K562 (cell line): ENCODE results near the gene NRARP. TPM values are rescaled to one million over a fixed set of nuclear protein-coding genes. Genes with fewer than 3 reads are reported as not detected.

Experiments
- ATAC-seq: fragments of 200-7000 bp; cut with Tn5 transposase; 3 replicates; pipeline ENCODE4 v1.9.1; 2020; ENCODE audit warnings: moderate library complexity
- BruUV-seq: library from RNA; stranded (reverse); fragments of 400-500 nt; replicated peaks from 2 replicates; lab custom pipeline; 2021; lab: Mats Ljungman, UMichigan
- CTCF ChIA-PET: fragments of 300-600 bp; formaldehyde crosslinking; extraction: SDS; loops from one replicate; lab custom pipeline; 2021; ENCODE audit warnings: low intra/inter-chr PET ratio; lab: Yijun Ruan, JAX
- POLR2A ChIA-PET: fragments of 300-600, 350-650 bp; sonication (Branson Sonifier 250); formaldehyde crosslinking; extraction: SDS; loops from one replicate; lab custom pipeline; 2021; ENCODE audit warnings: antibody characterized with exemption, inconsistent platforms; lab: Yijun Ruan, JAX
- DNase-seq, 4 experiments: peaks; one replicate each; pipeline versions ENCODE4 v3.0.0 to v3.0.0-alpha.2; 2011 to 2018; ENCODE audit warnings: low spot score in 3 of 4, mixed read lengths in 3 of 4; ENCODE audit errors: extremely low read depth in 1 of 4
- FAIRE-seq: peaks from 2 replicates; lab custom pipeline; 2011; peaks lifted over from hg19 to GRCh38; lab: Jason Lieb, UNC
- H2AFZ ChIP-seq: 2 replicates; pipeline ENCODE4 v1.6.0; 2011; ENCODE audit warnings: low read depth, low read length, control low read depth, inconsistent platforms
- H3K27ac ChIP-seq: fragments of 200-600 bp; 3 replicates; pipeline ENCODE4 v1.8.0; 2011; ENCODE audit warnings: low read depth, mild to moderate bottlenecking, control low read depth, inconsistent platforms, low read length, moderate library complexity, mixed read lengths; ENCODE audit errors: extremely low read depth
- H3K27me3 ChIP-seq, 2 experiments: fragments of 300-600 bp in 1 of 2; 2 replicates in 1 of 2; 3 replicates in 1 of 2; pipeline versions ENCODE4 v1.6.0 to v1.8.0; 2011; ENCODE audit warnings: inconsistent platforms in 2 of 2, low read length in 2 of 2, mild to moderate bottlenecking in 1 of 2, mixed read lengths in 1 of 2, moderate library complexity in 1 of 2; ENCODE audit not compliant: control insufficient read depth in 2 of 2, insufficient read depth in 2 of 2
- H3K36me3 ChIP-seq: fragments of 300-600 bp; 3 replicates; pipeline ENCODE4 v1.8.0; 2011; ENCODE audit warnings: mild to moderate bottlenecking, low read length, inconsistent platforms; ENCODE audit not compliant: control insufficient read depth, insufficient read depth
- H3K4me1 ChIP-seq, 2 experiments: fragments of 200-600 bp in 1 of 2; replicated peaks in 1 of 2; 2 replicates in 1 of 2; 3 replicates in 1 of 2; pipeline versions ENCODE4 v1.5.1 to v1.8.0; 2011; ENCODE audit warnings: inconsistent platforms in 2 of 2, low read length in 2 of 2, mild to moderate bottlenecking in 1 of 2, mixed read lengths in 1 of 2, moderate library complexity in 1 of 2; ENCODE audit not compliant: control insufficient read depth in 2 of 2, insufficient read depth in 2 of 2
- H3K4me2 ChIP-seq: 2 replicates; pipeline ENCODE4 v1.6.1; 2011; ENCODE audit warnings: low read length, control low read depth, inconsistent platforms, mixed read lengths; ENCODE audit not compliant: insufficient read depth
- H3K4me3 ChIP-seq: fragments of 200-600 bp; sonication (generic), shearing (Covaris generic); 2 replicates; pipeline ENCODE4 v1.5.1; 2016; ENCODE audit warnings: control low read depth, inconsistent platforms
- H3K79me2 ChIP-seq: fragments of 200-600 bp; 3 replicates; pipeline ENCODE4 v1.8.0; 2011; ENCODE audit warnings: low read length, inconsistent platforms; ENCODE audit not compliant: control insufficient read depth, insufficient read depth
- H3K9ac ChIP-seq, 2 experiments: 2 replicates each; pipeline versions ENCODE4 v1.6.0 to v1.6.1; 2011; ENCODE audit warnings: low read depth in 2 of 2, low read length in 2 of 2, control low read depth in 1 of 2, inconsistent platforms in 1 of 2, mild to moderate bottlenecking in 1 of 2, mixed read lengths in 1 of 2; ENCODE audit not compliant: insufficient read depth in 1 of 2
- H3K9me1 ChIP-seq: one replicate; pipeline ENCODE4 v1.6.0; 2011; ENCODE audit warnings: inconsistent platforms, mild to moderate bottlenecking, low read length, moderate library complexity; ENCODE audit not compliant: control insufficient read depth, insufficient read depth
- H3K9me3 ChIP-seq: replicated peaks from 2 replicates; pipeline ENCODE4 v1.5.1; 2011; ENCODE audit warnings: low read depth, low read length, inconsistent platforms; ENCODE audit not compliant: control insufficient read depth, insufficient read depth
- H4K20me1 ChIP-seq: replicated peaks from 2 replicates; pipeline ENCODE4 v1.6.1; 2011; ENCODE audit warnings: low read length, inconsistent platforms, mixed read lengths; ENCODE audit not compliant: control insufficient read depth, insufficient read depth
- E2F4 ChIP-seq: sonication (generic); formaldehyde crosslinking; IDR thresholded peaks from 2 replicates; pipeline ENCODE4 v1.8.0; 2022; ENCODE audit warnings: mild to moderate bottlenecking, low read depth, missing genetic modification reagents
- E2F6 ChIP-seq, 2 experiments: IDR thresholded peaks; 2 replicates each; pipeline ENCODE4 v1.6.1; 2011; ENCODE audit warnings: borderline replicate concordance in 1 of 2, control low read depth in 1 of 2, low read depth in 1 of 2, low read length in 1 of 2, mild to moderate bottlenecking in 1 of 2, mixed read lengths in 1 of 2, moderate library complexity in 1 of 2; ENCODE audit not compliant: insufficient read depth in 1 of 2, insufficient read length in 1 of 2, poor library complexity in 1 of 2, severe bottlenecking in 1 of 2; ENCODE audit errors: extremely low read depth in 1 of 2
- FOXP4 ChIP-seq: sonication (generic); formaldehyde crosslinking; IDR thresholded peaks from 2 replicates; pipeline ENCODE4 v1.8.0; 2022; ENCODE audit warnings: mild to moderate bottlenecking, missing genetic modification reagents, borderline replicate concordance
- FUS ChIP-seq: fragments of 200-400 bp; formaldehyde crosslinking; optimal IDR thresholded peaks from 2 replicates; pipeline ENCODE3; 2017; ENCODE audit warnings: low read depth, low read length
- KAT7 ChIP-seq: sonication (generic); formaldehyde crosslinking; IDR thresholded peaks from 2 replicates; pipeline ENCODE4 v1.8.0; 2022; ENCODE audit warnings: missing genetic modification reagents, mild to moderate bottlenecking, borderline replicate concordance
- NFE2 ChIP-seq: IDR thresholded peaks from 2 replicates; pipeline ENCODE4 v1.6.1; 2014; ENCODE audit warnings: antibody characterized with exemption, low read depth
- SFPQ ChIP-seq: fragments of 200-400 bp; formaldehyde crosslinking; IDR thresholded peaks from 2 replicates; pipeline ENCODE4 v1.6.1; 2017; ENCODE audit warnings: mild to moderate bottlenecking, low read depth, low read length, moderate library complexity
- SMARCE1 ChIP-seq: fragments of 450-650 bp; IDR thresholded peaks from 2 replicates; pipeline ENCODE4 v1.7.1; 2016; ENCODE audit warnings: mild to moderate bottlenecking
- TRIM24 ChIP-seq, 2 experiments: fragments of 450-650 bp; IDR thresholded peaks; 2 replicates each; pipeline ENCODE4 v1.6.1; 2016
- ZNF583 ChIP-seq: fragments of 250-450 bp; sonication (Bioruptor Pico); IDR thresholded peaks from 2 replicates; pipeline ENCODE4 v1.4.0; 2020
- WGBS: fragments of 100-300 bp; shearing (Covaris generic); methylation state at CpG from one replicate; pipeline ENCODE4 v1.1.6; 2016; ENCODE audit warnings: low coverage, mixed read lengths; ENCODE audit not compliant: insufficient coverage; ENCODE audit errors: missing lambda C conversion rate; 5-methylcytosine and 5-hydroxymethylcytosine counted together
- in situ Hi-C: fragments of 300-500 bp; cut with MboI; formaldehyde crosslinking; loops from 4 replicates; pipeline ENCODE4 v1.15.0; 2018; ENCODE audit warnings: inconsistent platforms, mixed read lengths
- intact Hi-C: fragments of 100-400 bp; cut with micrococcal nuclease; formaldehyde crosslinking; loops from 2 replicates; pipeline ENCODE4 v1.14.2; 2022
- polyA plus RNA-seq, 8 experiments: library from polyadenylated mRNA; depleted of rRNA in 4 of 8; stranded (reverse) in 5 of 8; unstranded in 3 of 8; fragments of >200 nt; fragmentation: Nextera tagmentation in 2 of 8; fragmentation: Illumina TruSeq in 1 of 8; extraction: Ambion mirVana in 2 of 8; extraction: Trizol in 1 of 8; gene quantifications; 2 replicates each; pipeline versions ENCODE4 v1.2.1 to v1.2.3, GENCODE V29; 2011 to 2014; ENCODE audit warnings: inconsistent platforms in 1 of 8, missing spikeins in 1 of 8
- total RNA-seq, 7 experiments: library from RNA; depleted of rRNA in 6 of 7; stranded (reverse); fragments of >200 nt in 6 of 7; fragmentation: Illumina TruSeq in 2 of 7; extraction: Trizol in 2 of 7; gene quantifications; 2 replicates each; pipeline versions ENCODE4 v1.2.1 to v1.2.3, GENCODE V29; 2011 to 2021; ENCODE audit warnings: low replicate concordance in 1 of 7
- TF ChIP-seq, protein P1 (sequence below): fragments of 450-650 bp; IDR thresholded peaks from 2 replicates; pipeline ENCODE4 v1.6.1; 2018; ENCODE audit not compliant: partially characterized antibody

Gene NRARP
- total and polyA plus RNA-seq, 9 of the 15 experiments (the other 6 are each of a cell fraction or from before 2014, with no cell fraction given): 2.0 to 24.5 (median 7.2) TPM; not detected in 2

- POLR2A ChIA-PET: interaction anchor here (0.5 to 2.2 kb wide), 9 partner anchors 10 to 211 kb away, joined by 3 to 17 read pairs (median 4); partner anchors contain the start of gene TOR4A
- TF ChIP-seq NFE2 (peak; percentile 85), SMARCE1 (no peak), TRIM24 (IDR thresholded peaks at IDR 0.05) (no peak), E2F6 (IDR thresholded peaks at IDR 0.05; ENCODE audit: borderline replicate concordance in 1 of 2, extremely low read depth in 1 of 2, insufficient read depth in 1 of 2, insufficient read length in 1 of 2, low read depth in 1 of 2, low read length in 1 of 2, poor library complexity in 1 of 2, severe bottlenecking in 1 of 2) (peak; percentile 69 to 92), FOXP4 (no peak), SFPQ (no peak), KAT7 (CRISPR knock-in tag) (no peak), E2F4 (CRISPR knock-in tag) (no peak), ZNF583 (CRISPR knock-in tag) (no peak), FUS (no peak)
- TF ChIP-seq, protein P1, sequence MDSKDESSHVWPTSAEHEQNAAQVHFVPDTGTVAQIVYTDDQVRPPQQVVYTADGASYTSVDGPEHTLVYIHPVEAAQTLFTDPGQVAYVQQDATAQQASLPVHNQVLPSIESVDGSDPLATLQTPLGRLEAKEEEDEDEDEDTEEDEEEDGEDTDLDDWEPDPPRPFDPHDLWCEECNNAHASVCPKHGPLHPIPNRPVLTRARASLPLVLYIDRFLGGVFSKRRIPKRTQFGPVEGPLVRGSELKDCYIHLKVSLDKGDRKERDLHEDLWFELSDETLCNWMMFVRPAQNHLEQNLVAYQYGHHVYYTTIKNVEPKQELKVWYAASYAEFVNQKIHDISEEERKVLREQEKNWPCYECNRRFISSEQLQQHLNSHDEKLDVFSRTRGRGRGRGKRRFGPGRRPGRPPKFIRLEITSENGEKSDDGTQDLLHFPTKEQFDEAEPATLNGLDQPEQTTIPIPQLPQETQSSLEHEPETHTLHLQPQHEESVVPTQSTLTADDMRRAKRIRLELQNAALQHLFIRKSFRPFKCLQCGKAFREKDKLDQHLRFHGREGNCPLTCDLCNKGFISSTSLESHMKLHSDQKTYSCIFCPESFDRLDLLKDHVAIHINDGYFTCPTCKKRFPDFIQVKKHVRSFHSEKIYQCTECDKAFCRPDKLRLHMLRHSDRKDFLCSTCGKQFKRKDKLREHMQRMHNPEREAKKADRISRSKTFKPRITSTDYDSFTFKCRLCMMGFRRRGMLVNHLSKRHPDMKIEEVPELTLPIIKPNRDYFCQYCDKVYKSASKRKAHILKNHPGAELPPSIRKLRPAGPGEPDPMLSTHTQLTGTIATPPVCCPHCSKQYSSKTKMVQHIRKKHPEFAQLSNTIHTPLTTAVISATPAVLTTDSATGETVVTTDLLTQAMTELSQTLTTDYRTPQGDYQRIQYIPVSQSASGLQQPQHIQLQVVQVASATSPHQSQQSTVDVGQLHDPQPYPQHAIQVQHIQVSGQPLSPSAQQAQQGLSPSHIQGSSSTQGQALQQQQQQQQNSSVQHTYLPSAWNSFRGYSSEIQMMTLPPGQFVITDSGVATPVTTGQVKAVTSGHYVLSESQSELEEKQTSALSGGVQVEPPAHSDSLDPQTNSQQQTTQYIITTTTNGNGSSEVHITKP: no peak
These were observed 15.1 kb downstream of the NRARP start for GRCh38 chr9:137286975-137287383.

More at GRCh38 chr9:137286975-137287383, 15.1 kb downstream of the NRARP start:
- Histone ChIP-seq H3K79me2 (no peaks in the 10 kb centered on the region), H3K4me3 (no peak overlapping the region), H3K27me3 (no peaks in the 10 kb centered on the region), H2AFZ (0 out of 2 replicates have a peak overlapping the region, but pooled peaks have one; percentile 63), H4K20me1 (no peaks in the 10 kb centered on the region), H3K27ac (no peak overlapping the region), H3K4me2 (no peak overlapping the region), H3K36me3 (peaks cover 15% of the 10 kb centered on the region; the same call in 1 of the 3 replicates), H3K4me1 (no peaks in the 10 kb centered on the region), H3K9me3 (no peaks in the 10 kb centered on the region), H3K9ac (no peak overlapping the region), H3K9me1 (no peaks in the 10 kb centered on the region)
- intact Hi-C loops: no loop called here
- WGBS: 40% methylated on average over 14 of the region's 14 CpGs
- in situ Hi-C loops: loop anchor here (5.0 kb wide), 1 partner anchor 160 kb away; no protein-coding TSS in a partner anchor
- CTCF ChIA-PET: no interaction called here
- DNase-seq (peak; percentile 60 to 86 (median 74)), ATAC-seq (peak; percentile 100), FAIRE-seq (peak; percentile 94)
- BruUV-seq: no TSS peak
